Mammary epithelial cell (primary cell): ENCODE measurements around the gene ACOT2.

ENCODE experiments used
- EZH2 ChIP-seq: IDR thresholded peaks from 2 replicates; pipeline ENCODE4 v1.6.1; 2012; ENCODE audit warnings: low read length, inconsistent platforms, borderline replicate concordance
- TF ChIP-seq, protein P1 (sequence below), 2 donors: IDR thresholded peaks in 1 of 2; conservative IDR thresholded peaks in 1 of 2; 2 replicates each; pipeline ENCODE4 v1.5.1; 2011 to 2012; ENCODE audit warnings: inconsistent platforms in 2 of 2, low read length in 2 of 2, mild to moderate bottlenecking in 2 of 2, control low read depth in 1 of 2, low read depth in 1 of 2; ENCODE audit not compliant: insufficient read depth in 1 of 2; ENCODE audit errors: extremely low read depth in 1 of 2

DNA sequence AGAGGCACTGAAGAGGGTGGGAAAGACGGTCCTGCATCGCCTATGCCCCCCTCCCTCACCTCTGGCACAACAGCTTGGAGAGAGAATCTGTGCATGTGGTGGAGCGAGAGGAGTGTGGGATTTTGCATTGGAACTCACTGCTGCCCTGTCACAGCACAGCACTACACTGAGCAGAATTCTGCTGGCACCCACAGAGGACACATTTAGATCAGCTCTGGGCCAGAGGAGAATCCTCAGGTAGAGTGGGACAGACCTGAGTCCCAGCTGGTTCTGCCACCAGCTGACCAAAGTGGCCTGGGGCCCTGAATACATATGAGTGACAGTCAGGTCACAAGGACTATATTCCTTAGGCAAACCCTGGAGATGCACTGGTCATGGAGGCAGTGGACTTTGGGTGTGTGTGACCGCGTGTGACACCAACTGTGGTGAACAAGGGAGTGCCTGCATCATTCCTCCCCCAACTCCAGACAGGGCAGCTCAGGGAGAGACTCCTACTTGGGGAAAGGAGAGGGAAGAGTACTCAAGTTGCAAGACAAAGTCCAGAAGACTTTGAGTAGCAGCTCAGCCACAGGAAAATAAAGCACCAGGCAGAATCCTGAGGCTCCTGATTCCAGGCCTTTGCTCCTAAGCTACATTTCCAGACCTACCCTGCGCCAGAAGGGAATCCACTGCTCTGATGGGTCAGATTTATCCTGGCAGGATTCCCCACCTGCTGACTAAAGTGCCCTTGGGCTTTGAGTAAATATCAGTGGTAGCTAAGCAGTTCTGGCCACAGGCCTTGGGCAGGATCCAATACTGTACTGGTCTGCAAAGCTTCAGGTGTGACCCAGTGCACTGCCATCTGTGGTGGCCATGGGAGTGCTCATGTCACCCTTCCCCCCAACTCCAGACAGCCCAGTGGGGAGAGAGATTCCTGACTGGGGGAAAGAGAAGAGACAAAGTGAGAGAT is 42.7 kb upstream of the ACOT2 start:
- no peak for TF ChIP-seq EZH2
- TF ChIP-seq, protein P1, sequence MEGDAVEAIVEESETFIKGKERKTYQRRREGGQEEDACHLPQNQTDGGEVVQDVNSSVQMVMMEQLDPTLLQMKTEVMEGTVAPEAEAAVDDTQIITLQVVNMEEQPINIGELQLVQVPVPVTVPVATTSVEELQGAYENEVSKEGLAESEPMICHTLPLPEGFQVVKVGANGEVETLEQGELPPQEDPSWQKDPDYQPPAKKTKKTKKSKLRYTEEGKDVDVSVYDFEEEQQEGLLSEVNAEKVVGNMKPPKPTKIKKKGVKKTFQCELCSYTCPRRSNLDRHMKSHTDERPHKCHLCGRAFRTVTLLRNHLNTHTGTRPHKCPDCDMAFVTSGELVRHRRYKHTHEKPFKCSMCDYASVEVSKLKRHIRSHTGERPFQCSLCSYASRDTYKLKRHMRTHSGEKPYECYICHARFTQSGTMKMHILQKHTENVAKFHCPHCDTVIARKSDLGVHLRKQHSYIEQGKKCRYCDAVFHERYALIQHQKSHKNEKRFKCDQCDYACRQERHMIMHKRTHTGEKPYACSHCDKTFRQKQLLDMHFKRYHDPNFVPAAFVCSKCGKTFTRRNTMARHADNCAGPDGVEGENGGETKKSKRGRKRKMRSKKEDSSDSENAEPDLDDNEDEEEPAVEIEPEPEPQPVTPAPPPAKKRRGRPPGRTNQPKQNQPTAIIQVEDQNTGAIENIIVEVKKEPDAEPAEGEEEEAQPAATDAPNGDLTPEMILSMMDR (conservative IDR thresholded peaks at IDR 0.05 in 1 of 2, IDR thresholded peaks at IDR 0.05 in 1 of 2; ENCODE audit: extremely low read depth in 1 of 2, insufficient read depth in 1 of 2, low read depth in 1 of 2, low read length in 2 of 2), result no peak
